H1 (cell line): ENCODE results near the gene SLC25A47. TPM values are rescaled to one million over a fixed set of nuclear protein-coding genes. Genes with fewer than 3 reads are reported as not detected.

Experiments used
- CTCF ChIA-PET: fragments of 300-600 bp; sonication (Branson Sonifier 250); formaldehyde crosslinking; loops from one replicate; lab custom pipeline; 2021; ENCODE audit not compliant: partially characterized antibody; lab: Charles Lee
- POLR2A ChIA-PET: fragments of 300-600 bp; sonication (Branson Sonifier 250); formaldehyde crosslinking; loops from one replicate; lab custom pipeline; 2021; ENCODE audit warnings: inconsistent platforms; ENCODE audit not compliant: partially characterized antibody; lab: Charles Lee
- DNase-seq, 2 experiments: peaks; one replicate each; pipeline versions ENCODE4 v3.0.0 to v3.0.0-alpha.2; 2010 to 2022; ENCODE audit warnings: low spot score in 2 of 2, low read depth in 1 of 2, mixed read lengths in 1 of 2
- FAIRE-seq: peaks from 2 replicates; lab custom pipeline; 2011; peaks lifted over from hg19 to GRCh38; lab: Jason Lieb, UNC
- H2AFZ ChIP-seq: 2 replicates; pipeline ENCODE4 v1.8.1; 2012; ENCODE audit warnings: low read length, inconsistent platforms
- H2AK5ac ChIP-seq: 2 replicates; pipeline ENCODE4 v1.6.1; 2013; ENCODE audit warnings: low read depth, low read length
- H2BK120ac ChIP-seq: replicated peaks from 2 replicates; pipeline ENCODE3; 2013; ENCODE audit warnings: low read depth, low read length, inconsistent platforms
- H2BK12ac ChIP-seq: 2 replicates; pipeline ENCODE4 v1.6.1; 2013; ENCODE audit warnings: low read depth, low read length
- H2BK15ac ChIP-seq: 2 replicates; pipeline ENCODE4 v1.6.1; 2013; ENCODE audit warnings: low read length
- H2BK20ac ChIP-seq: 2 replicates; pipeline ENCODE4 v1.6.1; 2013; ENCODE audit warnings: low read length
- H2BK5ac ChIP-seq: 2 replicates; pipeline ENCODE4 v1.6.1; 2013; ENCODE audit warnings: low read depth, low read length
- H3K14ac ChIP-seq: 2 replicates; pipeline ENCODE4 v1.6.1; 2013; ENCODE audit warnings: inconsistent platforms; ENCODE audit not compliant: insufficient read length
- H3K18ac ChIP-seq: 2 replicates; pipeline ENCODE4 v1.6.1; 2013; ENCODE audit warnings: low read length; ENCODE audit errors: extremely low read depth
- H3K23ac ChIP-seq: 2 replicates; pipeline ENCODE4 v1.6.1; 2013; ENCODE audit warnings: inconsistent platforms; ENCODE audit not compliant: insufficient read length
- H3K23me2 ChIP-seq: 2 replicates; pipeline ENCODE4 v1.6.1; 2013; ENCODE audit warnings: low read depth, low read length
- H3K27ac ChIP-seq: 2 replicates; pipeline ENCODE4 v1.6.1; 2011; ENCODE audit warnings: low read depth, low read length, inconsistent platforms
- H3K27me3 ChIP-seq, 4 experiments: replicated peaks in 1 of 4; 1 replicate in 1 of 4; 2 replicates in 3 of 4; pipeline versions ENCODE4 v1.6.1 to v1.8.1; 2011 to 2013; ENCODE audit warnings: low read length in 3 of 4, mild to moderate bottlenecking in 3 of 4, inconsistent platforms in 2 of 4, mixed read lengths in 2 of 4, moderate library complexity in 1 of 4; ENCODE audit not compliant: control insufficient read depth in 3 of 4, insufficient read depth in 3 of 4; ENCODE audit errors: extremely low read depth in 1 of 4
- H3K36me3 ChIP-seq, 4 experiments: 2 replicates each; pipeline versions ENCODE4 v1.6.1 to v1.8.1; 2011 to 2013; ENCODE audit warnings: mild to moderate bottlenecking in 4 of 4, low read length in 3 of 4, moderate library complexity in 2 of 4, control low read depth in 1 of 4, inconsistent platforms in 1 of 4; ENCODE audit not compliant: insufficient read depth in 4 of 4, control insufficient read depth in 2 of 4
- H3K4ac ChIP-seq: replicated peaks from 2 replicates; pipeline ENCODE3; 2013; ENCODE audit warnings: low read length, low read depth, mixed read lengths, inconsistent platforms; ENCODE audit not compliant: insufficient read length
- H3K4me1 ChIP-seq, 4 experiments: replicated peaks in 1 of 4; 1 replicate in 1 of 4; 2 replicates in 3 of 4; pipeline versions ENCODE4 v1.6.1 to v1.8.1; 2011 to 2013; ENCODE audit warnings: low read length in 3 of 4, inconsistent platforms in 2 of 4, mixed read lengths in 1 of 4; ENCODE audit not compliant: insufficient read depth in 4 of 4, control insufficient read depth in 3 of 4
- H3K4me2 ChIP-seq, 2 experiments: 2 replicates each; pipeline versions ENCODE4 v1.6.1 to v1.8.1; 2011 to 2013; ENCODE audit warnings: low read depth in 2 of 2, low read length in 2 of 2, control low read depth in 1 of 2, inconsistent platforms in 1 of 2, mild to moderate bottlenecking in 1 of 2; ENCODE audit not compliant: insufficient read depth in 1 of 2
- H3K4me3 ChIP-seq, 4 experiments: fragments of 200-600, 300-600 bp in 1 of 4; sonication (generic), shearing (Covaris generic), sonication (Bioruptor Twin) in 1 of 4; 2 replicates each; pipeline versions ENCODE4 v1.5.1 to v1.8.1; 2011 to 2016; ENCODE audit warnings: low read length in 4 of 4, low read depth in 3 of 4, control low read depth in 2 of 4, inconsistent platforms in 2 of 4, mild to moderate bottlenecking in 2 of 4, mixed read lengths in 1 of 4, moderate library complexity in 1 of 4; ENCODE audit not compliant: insufficient read depth in 2 of 4; ENCODE audit errors: extremely low read depth in 1 of 4
- H3K56ac ChIP-seq: replicated peaks from 2 replicates; pipeline ENCODE3; 2013; ENCODE audit warnings: low read depth, mild to moderate bottlenecking, mixed read lengths, low read length, inconsistent platforms; ENCODE audit not compliant: insufficient read length
- H3K79me1 ChIP-seq: 2 replicates; pipeline ENCODE4 v1.6.1; 2013; ENCODE audit warnings: low read depth, low read length, control low read depth
- H3K79me2 ChIP-seq, 2 experiments: 2 replicates each; pipeline versions ENCODE4 v1.6.1 to v1.8.1; 2012 to 2013; ENCODE audit warnings: low read length in 2 of 2, mild to moderate bottlenecking in 2 of 2, inconsistent platforms in 1 of 2; ENCODE audit not compliant: insufficient read depth in 2 of 2, control insufficient read depth in 1 of 2
- H3K9ac ChIP-seq, 4 experiments: replicated peaks in 1 of 4; 1 replicate in 1 of 4; 2 replicates in 3 of 4; pipeline versions ENCODE4 v1.6.1 to v1.8.1; 2011 to 2013; ENCODE audit warnings: low read depth in 3 of 4, low read length in 3 of 4, control low read depth in 2 of 4, mild to moderate bottlenecking in 2 of 4, moderate library complexity in 2 of 4, inconsistent platforms in 1 of 4; ENCODE audit errors: extremely low read depth in 1 of 4
- H3K9me3 ChIP-seq, 2 experiments: 2 replicates each; pipeline versions ENCODE4 v1.6.1 to v1.8.1; 2012 to 2013; ENCODE audit warnings: mild to moderate bottlenecking in 2 of 2, moderate library complexity in 2 of 2, control low read depth in 1 of 2, inconsistent platforms in 1 of 2, low read depth in 1 of 2, low read length in 1 of 2, mixed read lengths in 1 of 2; ENCODE audit not compliant: insufficient read depth in 2 of 2
- H4K20me1 ChIP-seq, 2 experiments: replicated peaks in 1 of 2; 2 replicates each; pipeline versions ENCODE3 to v1.8.1; 2011 to 2013; ENCODE audit warnings: inconsistent platforms in 2 of 2, low read length in 2 of 2, mild to moderate bottlenecking in 1 of 2; ENCODE audit not compliant: insufficient read depth in 2 of 2, control insufficient read depth in 1 of 2
- H4K5ac ChIP-seq: 2 replicates; pipeline ENCODE4 v1.6.1; 2013; ENCODE audit warnings: low read length, low read depth, mixed read lengths, inconsistent platforms; ENCODE audit not compliant: insufficient read length
- H4K8ac ChIP-seq: 2 replicates; pipeline ENCODE4 v1.8.0; 2013; ENCODE audit warnings: mild to moderate bottlenecking, moderate library complexity, low read length, inconsistent platforms; ENCODE audit not compliant: insufficient read depth; ENCODE audit errors: extremely low read depth
- H4K91ac ChIP-seq: replicated peaks from 2 replicates; pipeline ENCODE3; 2013; ENCODE audit warnings: low read length, mixed read lengths, inconsistent platforms; ENCODE audit not compliant: insufficient read length
- CREB1 ChIP-seq: IDR thresholded peaks from 2 replicates; pipeline ENCODE4 v1.6.1; 2012; ENCODE audit warnings: inconsistent platforms
- FOSL1 ChIP-seq: IDR thresholded peaks from 2 replicates; pipeline ENCODE4 v1.6.1; 2011; ENCODE audit warnings: mild to moderate bottlenecking, low read depth, low read length, moderate library complexity; ENCODE audit not compliant: insufficient read depth
- KDM1A ChIP-seq: fragments of 200-600, 300-600 bp; sonication (generic); IDR thresholded peaks from 2 replicates; pipeline ENCODE4 v1.7.1; 2016; ENCODE audit warnings: mild to moderate bottlenecking, low read length, borderline replicate concordance
- RAD21 ChIP-seq, 2 experiments: IDR thresholded peaks in 1 of 2; conservative IDR thresholded peaks in 1 of 2; 2 replicates each; pipeline ENCODE4 v1.6.1; 2011; ENCODE audit warnings: low read depth in 2 of 2, low read length in 2 of 2, improper control_type of control experiment in 1 of 2, inconsistent platforms in 1 of 2, mild to moderate bottlenecking in 1 of 2, moderate library complexity in 1 of 2
- RBBP5 ChIP-seq: IDR thresholded peaks from 2 replicates; pipeline ENCODE4 v1.7.1; 2012; ENCODE audit warnings: low read depth, mild to moderate bottlenecking, inconsistent platforms, low read length, moderate library complexity, borderline replicate concordance
- RNF2 ChIP-seq: fragments of 200-900, 300-1000 bp; sonication (generic); IDR thresholded peaks from 2 replicates; pipeline ENCODE4 v1.7.1; 2016; ENCODE audit warnings: borderline replicate concordance, low read depth, mild to moderate bottlenecking, antibody characterized with exemption, low read length; ENCODE audit not compliant: poor library complexity, severe bottlenecking; ENCODE audit errors: missing control alignments
- TBP ChIP-seq: IDR thresholded peaks from 2 replicates; pipeline ENCODE4 v1.6.1; 2011; ENCODE audit warnings: low read depth, low read length, improper control_type of control experiment
- WGBS, 2 experiments: shearing (Covaris generic) in 1 of 2; methylation state at CpG; one replicate each; pipeline versions ENCODE4 v1.1.6 to v1.1.7; 2013 to 2015; ENCODE audit warnings: low lambda C conversion rate in 2 of 2, mixed read lengths in 2 of 2, inconsistent platforms in 1 of 2, low coverage in 1 of 2, missing lambda C conversion rate in 1 of 2; ENCODE audit not compliant: insufficient replicate concordance in 2 of 2, insufficient coverage in 1 of 2, insufficient read length in 1 of 2; ENCODE audit errors: extremely low coverage in 1 of 2, missing lambda C conversion rate in 1 of 2; 5-methylcytosine and 5-hydroxymethylcytosine counted together
- polyA plus RNA-seq, 7 experiments: library from polyadenylated mRNA; depleted of rRNA in 3 of 7; stranded (reverse) in 5 of 7; unstranded in 2 of 7; fragments of >200 nt in 5 of 7; fragments of 200-250 nt in 2 of 7; gene quantifications; 1 replicate in 5 of 7; 2 replicates in 1 of 7; 4 replicates in 1 of 7; pipeline versions ENCODE4 v1.2.1 to v1.2.3, GENCODE V29; 2011 to 2013; ENCODE audit warnings: missing spikeins in 2 of 7, mixed read lengths in 2 of 7
- total RNA-seq: library from RNA; stranded (reverse); fragmentation: NEBNext Ultra II Directional; extraction: Animal tissue kit (Norgen Biotek cat#: 25700); gene quantifications from 2 replicates; pipeline ENCODE4 v1.2.1, GENCODE V29; 2021
- TF ChIP-seq, protein P1 (sequence below), 3 experiments: IDR thresholded peaks; 1 replicate in 2 of 3; 2 replicates in 1 of 3; pipeline versions ENCODE4 v1.5.1 to v1.6.1; 2011; ENCODE audit warnings: low read length in 3 of 3, mild to moderate bottlenecking in 3 of 3, inconsistent platforms in 2 of 3, low read depth in 1 of 3, moderate library complexity in 1 of 3; ENCODE audit not compliant: insufficient read depth in 1 of 3; ENCODE audit errors: control extremely low read depth in 1 of 3

Gene SLC25A47
- total and polyA plus RNA-seq, 2 of the 8 experiments (the other 6 are each of a cell fraction or from before 2014, with no cell fraction given): not detected

DNA sequence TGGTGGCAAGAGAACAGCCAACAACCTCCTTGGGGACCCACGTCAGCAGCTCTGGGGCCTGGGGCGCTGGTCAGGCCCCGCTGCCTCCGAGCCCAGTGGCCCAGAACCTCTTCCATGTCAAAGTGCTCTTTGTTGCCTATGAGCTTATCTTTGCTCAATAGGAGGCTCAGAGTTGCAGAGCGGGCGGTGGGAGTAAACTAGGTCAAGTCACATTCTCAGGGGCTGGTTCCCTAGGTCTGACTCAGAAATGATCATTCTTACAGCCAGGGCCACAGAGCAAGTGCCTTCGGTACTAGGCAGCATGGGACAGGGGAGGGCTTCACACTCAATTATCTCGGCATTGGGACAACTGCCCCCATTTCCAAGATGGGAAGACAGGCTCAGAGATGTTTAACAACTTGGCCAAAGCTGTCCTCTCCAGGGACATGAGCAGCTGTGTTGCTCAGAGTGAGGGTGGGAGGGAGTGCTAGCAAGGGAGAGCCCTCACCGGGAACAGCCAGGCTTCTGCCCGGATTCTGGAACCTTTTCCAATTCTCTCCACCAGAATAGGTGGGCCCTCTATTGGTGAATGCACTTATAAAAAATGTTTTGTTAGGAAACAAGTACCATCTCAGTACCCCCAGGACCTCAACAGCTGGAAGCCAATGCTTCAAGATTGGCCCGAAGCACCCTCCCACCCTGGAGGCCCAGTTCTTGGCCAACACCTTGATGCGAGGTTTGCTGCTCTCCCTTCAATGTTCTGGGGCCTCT lies 28.8 kb upstream of the SLC25A47 start:
- Histone ChIP-seq H3K23me2 (no peaks in the 10 kb centered on the region), H4K91ac (no peak overlapping the region), H4K20me1 (peaks cover 22 to 51% of the 10 kb centered on the region in 2 experiments), H3K56ac (no peak overlapping the region), H2BK5ac (no peak overlapping the region), H2BK120ac (no peak overlapping the region), H2BK20ac (no peak overlapping the region), H3K36me3 (peaks cover 8 to 56% (median 25%) of the 10 kb centered on the region in 4 experiments; a peak in 7 of 8 replicates), H3K4me3 (no peak overlapping the region), H3K14ac (no peak overlapping the region), H3K4me1 (peaks cover 0 to 2% (median 0%) of the 10 kb centered on the region in 4 experiments; a peak in 1 of 7 replicates), H2AK5ac (no peak overlapping the region), H4K5ac (no peak overlapping the region), H3K18ac (no peak overlapping the region), H3K9me3 (no peaks in the 10 kb centered on the region), H3K4me2 (no peak overlapping the region), H3K23ac (no peak overlapping the region), H3K4ac (no peak overlapping the region), H3K27ac (no peak overlapping the region), H3K79me2 (peaks cover 0 to 12% of the 10 kb centered on the region in 2 experiments; a peak in 1 of 4 replicates), H2AFZ (no peak overlapping the region), H3K27me3 (no peaks in the 10 kb centered on the region), H3K79me1 (peaks cover 3% of the 10 kb centered on the region; the same call in 1 of the 2 replicates), H3K9ac (no peak overlapping the region; a peak in 1 of 7 replicates), H2BK12ac (no peak overlapping the region), H4K8ac (no peak overlapping the region), H2BK15ac (no peak overlapping the region)
- ChIA-PET POLR2A (interaction anchor here (0.6 to 16.0 kb wide), 7 partner anchors 6 to 81 kb away, joined by 3 to 200 read pairs (median 3); partner anchors contain the start of gene SLC25A29), CTCF (interaction anchor here (0.7 to 2.6 kb wide), 10 partner anchors 8 to 93 kb away, joined by 3 to 13 read pairs (median 4); no protein-coding TSS in a partner anchor)
- no peak for FAIRE-seq
- WGBS, 2 experiments: 92% methylated on average over 12 of the region's 12 CpGs; no CpG with 5 or more reads in 1 of the 2 experiments
- no peak for DNase-seq
- TF ChIP-seq, protein P1, sequence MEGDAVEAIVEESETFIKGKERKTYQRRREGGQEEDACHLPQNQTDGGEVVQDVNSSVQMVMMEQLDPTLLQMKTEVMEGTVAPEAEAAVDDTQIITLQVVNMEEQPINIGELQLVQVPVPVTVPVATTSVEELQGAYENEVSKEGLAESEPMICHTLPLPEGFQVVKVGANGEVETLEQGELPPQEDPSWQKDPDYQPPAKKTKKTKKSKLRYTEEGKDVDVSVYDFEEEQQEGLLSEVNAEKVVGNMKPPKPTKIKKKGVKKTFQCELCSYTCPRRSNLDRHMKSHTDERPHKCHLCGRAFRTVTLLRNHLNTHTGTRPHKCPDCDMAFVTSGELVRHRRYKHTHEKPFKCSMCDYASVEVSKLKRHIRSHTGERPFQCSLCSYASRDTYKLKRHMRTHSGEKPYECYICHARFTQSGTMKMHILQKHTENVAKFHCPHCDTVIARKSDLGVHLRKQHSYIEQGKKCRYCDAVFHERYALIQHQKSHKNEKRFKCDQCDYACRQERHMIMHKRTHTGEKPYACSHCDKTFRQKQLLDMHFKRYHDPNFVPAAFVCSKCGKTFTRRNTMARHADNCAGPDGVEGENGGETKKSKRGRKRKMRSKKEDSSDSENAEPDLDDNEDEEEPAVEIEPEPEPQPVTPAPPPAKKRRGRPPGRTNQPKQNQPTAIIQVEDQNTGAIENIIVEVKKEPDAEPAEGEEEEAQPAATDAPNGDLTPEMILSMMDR (IDR thresholded peaks at IDR 0.05; ENCODE audit: control extremely low read depth in 1 of 3, insufficient read depth in 1 of 3, low read depth in 1 of 3, low read length in 3 of 3): no peak
- TF ChIP-seq RAD21 (IDR thresholded peaks at IDR 0.05 in 1 of 2, conservative IDR thresholded peaks at IDR 0.05 in 1 of 2; ENCODE audit: low read depth in 2 of 2, low read length in 2 of 2) (no peak), KDM1A (no peak), RNF2 (no peak), TBP (no peak), CREB1 (no peak), RBBP5 (no peak), FOSL1 (no peak)
